Measurements from ENCODE around the gene KCTD16.

GRCh38 chr5:144284931-144285502 is 114.3 kb downstream of the KCTD16 start:
- TF ChIP-seq EZH2 (IDR thresholded peaks at IDR 0.05; ENCODE audit: borderline replicate concordance, low read length) = no peak
- TF ChIP-seq, protein P1, sequence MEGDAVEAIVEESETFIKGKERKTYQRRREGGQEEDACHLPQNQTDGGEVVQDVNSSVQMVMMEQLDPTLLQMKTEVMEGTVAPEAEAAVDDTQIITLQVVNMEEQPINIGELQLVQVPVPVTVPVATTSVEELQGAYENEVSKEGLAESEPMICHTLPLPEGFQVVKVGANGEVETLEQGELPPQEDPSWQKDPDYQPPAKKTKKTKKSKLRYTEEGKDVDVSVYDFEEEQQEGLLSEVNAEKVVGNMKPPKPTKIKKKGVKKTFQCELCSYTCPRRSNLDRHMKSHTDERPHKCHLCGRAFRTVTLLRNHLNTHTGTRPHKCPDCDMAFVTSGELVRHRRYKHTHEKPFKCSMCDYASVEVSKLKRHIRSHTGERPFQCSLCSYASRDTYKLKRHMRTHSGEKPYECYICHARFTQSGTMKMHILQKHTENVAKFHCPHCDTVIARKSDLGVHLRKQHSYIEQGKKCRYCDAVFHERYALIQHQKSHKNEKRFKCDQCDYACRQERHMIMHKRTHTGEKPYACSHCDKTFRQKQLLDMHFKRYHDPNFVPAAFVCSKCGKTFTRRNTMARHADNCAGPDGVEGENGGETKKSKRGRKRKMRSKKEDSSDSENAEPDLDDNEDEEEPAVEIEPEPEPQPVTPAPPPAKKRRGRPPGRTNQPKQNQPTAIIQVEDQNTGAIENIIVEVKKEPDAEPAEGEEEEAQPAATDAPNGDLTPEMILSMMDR (conservative IDR thresholded peaks at IDR 0.05 in 1 of 2, IDR thresholded peaks at IDR 0.05 in 1 of 2; ENCODE audit: extremely low read depth in 1 of 2, insufficient read depth in 1 of 2, low read depth in 1 of 2, low read length in 2 of 2) = no peak
